Gastrocnemius medialis (tissue), 4 donors: Measurements from ENCODE around the gene NACA. TPM values are rescaled to one million over a fixed set of nuclear protein-coding genes. Genes with fewer than 3 reads are reported as not detected.

Experiments used
- ATAC-seq, 2 donors: fragments of 150-250 bp; one replicate each; pipeline ENCODE4 v1.9.1; 2016
- DNase-seq, 2 donors: peaks; one replicate each; pipeline ENCODE4 v3.0.0-alpha.2; 2019
- H3K27ac ChIP-seq, 4 donors: fragments of 200-600 bp; sonication (generic); 1 replicate in 1 of 4; 2 replicates in 3 of 4; pipeline ENCODE4 v1.5.1; 2016 to 2018; ENCODE audit warnings: mild to moderate bottlenecking in 2 of 4, moderate library complexity in 1 of 4
- H3K27me3 ChIP-seq, 3 donors: fragments of 200-600 bp; sonication (generic) in 2 of 3; 1 replicate in 1 of 3; 2 replicates in 2 of 3; pipeline versions ENCODE4 v1.5.1 to v1.6.0; 2016 to 2019; ENCODE audit warnings: mild to moderate bottlenecking in 1 of 3, moderate library complexity in 1 of 3
- H3K36me3 ChIP-seq, 2 donors: fragments of 200-600 bp; sonication (generic) in 1 of 2; one replicate each; pipeline ENCODE4 v1.5.1; 2017 to 2018
- H3K4me1 ChIP-seq, 2 donors: fragments of 200-600 bp; sonication (generic) in 1 of 2; one replicate each; pipeline ENCODE4 v1.5.1; 2016 to 2017; ENCODE audit warnings: mild to moderate bottlenecking in 2 of 2
- H3K4me3 ChIP-seq, 4 donors: fragments of 200-600 bp; sonication (generic) in 3 of 4; 1 replicate in 1 of 4; 2 replicates in 3 of 4; pipeline ENCODE4 v1.5.1; 2016 to 2019; ENCODE audit warnings: mild to moderate bottlenecking in 2 of 4
- H3K9me3 ChIP-seq, 3 donors: fragments of 200-600 bp; sonication (generic) in 2 of 3; 1 replicate in 1 of 3; 2 replicates in 2 of 3; pipeline ENCODE4 v1.5.1; 2016 to 2019
- CTCF ChIP-seq, 5 experiments: fragments of 450-650 bp in 3 of 5; fragments of 200-600 bp in 2 of 5; sonication (generic) in 2 of 5; IDR thresholded peaks in 4 of 5; conservative IDR thresholded peaks in 1 of 5; 1 replicate in 4 of 5; 2 replicates in 1 of 5; pipeline ENCODE4 v1.5.1; 2016 to 2019; ENCODE audit warnings: antibody characterized with exemption in 5 of 5, mild to moderate bottlenecking in 3 of 5, moderate library complexity in 3 of 5
- POLR2A ChIP-seq, 2 donors: fragments of 450-650 bp; IDR thresholded peaks; one replicate each; pipeline ENCODE4 v1.6.1; 2017; ENCODE audit warnings: antibody characterized with exemption in 2 of 2, mild to moderate bottlenecking in 2 of 2, moderate library complexity in 2 of 2
- in situ Hi-C, 4 donors: fragments of 200-750 bp; cut with MboI; loops; one replicate each; pipeline versions ENCODE4 v1.15.0 to v1.8.0; 2017; ENCODE audit warnings: low sequenced_read_pairs in 4 of 4
- intact Hi-C: fragments of 100-400 bp; cut with DNase I; formaldehyde crosslinking; loops from one replicate; pipeline ENCODE4 v1.15.1; 2023; ENCODE audit warnings: low total_unique reads
- total RNA-seq, 4 donors: library from RNA; depleted of rRNA; stranded (reverse); fragments of >200 nt; gene quantifications; one replicate each; pipeline versions ENCODE4 v1.1.0 to v1.2.3, GENCODE V29; 2016

The NACA gene
- total RNA-seq, 4 donors from 2014 or later: 225 to 438 (median 398) TPM

DNA sequence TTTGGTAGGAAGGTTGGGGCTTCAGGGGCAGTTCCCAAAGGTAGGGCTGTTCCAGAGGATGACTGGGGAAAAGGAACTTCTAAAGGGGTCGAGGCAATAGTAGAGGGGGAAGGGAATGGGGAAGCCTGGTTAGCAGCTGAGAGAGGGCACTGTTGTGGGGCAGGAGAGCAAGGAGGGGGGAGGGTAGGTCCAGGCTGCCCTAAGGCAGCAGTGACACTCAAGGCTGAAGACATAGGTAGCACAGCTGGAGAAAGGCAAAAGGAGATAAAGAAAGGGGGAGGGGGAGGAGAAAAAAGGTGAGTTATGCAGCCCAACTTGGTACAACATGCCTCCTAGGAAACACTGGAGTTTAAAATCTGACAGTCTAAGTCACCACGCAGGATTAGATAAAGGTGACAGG lies 3.9 kb downstream of the NACA start:
- intact Hi-C loops (loop anchor here (1.0 to 10.0 kb wide), 2 partner anchors 8 to 996 kb away; partner anchors contain the start of genes CD63 and RDH5), in situ Hi-C loops (loop anchor here in 2 of 4 donors (10.0 kb wide), 2 partner anchors 76 to 86 kb away; partner anchors contain the start of genes ATP5F1B (in 1 of the 2) and BAZ2A (in 1 of the 2))
- Histone ChIP-seq H3K36me3 (peaks cover 0 to 38% of the 10 kb centered on the region in 2 donors), H3K27me3 (no peaks in the 10 kb centered on the region), H3K4me3 (peak overlapping the region; percentile 18 to 99 (median 56)), H3K4me1 (peaks cover 73 to 79% of the 10 kb centered on the region in 2 donors), H3K27ac (peak overlapping the region; percentile 95 to 98 (median 96)), H3K9me3 (no peaks in the 10 kb centered on the region)
- ATAC-seq (no peak), DNase-seq (no peak)
- no peak for TF ChIP-seq POLR2A (IDR thresholded peaks at IDR 0.05)
- no peak for TF ChIP-seq CTCF (IDR thresholded peaks at IDR 0.05 in 4 of 5, conservative IDR thresholded peaks at IDR 0.05 in 1 of 5)

- ATAC-seq (no peak), DNase-seq (no peak)
- no peaks in the 10 kb centered on the region for H3K9me3 ChIP-seq
- H3K36me3 ChIP-seq: peaks cover 0 to 43% of the 10 kb centered on the region in 2 donors
- in situ Hi-C loops: loop anchor here in 2 of 4 donors (10.0 kb wide), 2 partner anchors 76 to 86 kb away; partner anchors contain the start of genes ATP5F1B (in 1 of the 2) and BAZ2A (in 1 of the 2)
- intact Hi-C loops: loop anchor here (1.0 to 10.0 kb wide), 2 partner anchors 7 to 996 kb away; partner anchors contain the start of genes CD63 and RDH5
- peak overlapping the region in 1 of 4 donors; percentile 18 for H3K4me3 ChIP-seq
- peaks cover 77 to 80% of the 10 kb centered on the region in 2 donors for H3K4me1 ChIP-seq
- no peaks in the 10 kb centered on the region for H3K27me3 ChIP-seq
- TF ChIP-seq CTCF (IDR thresholded peaks at IDR 0.05 in 4 of 5, conservative IDR thresholded peaks at IDR 0.05 in 1 of 5) (no peak), POLR2A (IDR thresholded peaks at IDR 0.05) (no peak)
- H3K27ac ChIP-seq: peak overlapping the region; percentile 95 to 98 (median 96)
Observed at GRCh38 chr12:56720731-56721151, 4.4 kb downstream of the NACA start.

DNA sequence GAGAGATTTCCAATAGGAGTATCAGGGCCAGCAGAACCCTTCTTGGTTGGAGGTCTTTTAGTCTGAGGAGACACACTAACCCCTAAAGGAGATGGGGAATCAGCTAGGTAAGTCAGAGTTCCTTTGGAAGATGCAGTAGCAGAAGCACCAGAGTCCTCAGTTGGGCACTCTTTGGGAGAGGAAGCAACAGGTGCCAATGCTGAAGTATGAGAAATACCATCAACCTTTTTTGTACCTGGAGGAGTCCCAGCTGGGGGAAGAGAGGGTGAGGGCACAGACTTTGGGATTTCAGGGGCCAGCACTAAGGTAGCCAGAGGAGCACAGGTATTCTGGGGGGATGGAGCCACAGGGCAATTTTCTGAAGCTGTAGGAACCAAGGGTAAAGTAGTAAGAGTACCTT lies 6.0 kb downstream of the NACA start:
- Histone ChIP-seq H3K36me3 (peaks cover 0 to 54% of the 10 kb centered on the region in 2 donors), H3K4me1 (peaks cover 94% of the 10 kb centered on the region in 2 donors), H3K27me3 (no peaks in the 10 kb centered on the region), H3K4me3 (no peak overlapping the region), H3K27ac (peak overlapping the region; percentile 95 to 98 (median 96)), H3K9me3 (no peaks in the 10 kb centered on the region)
- DNase-seq: no peak
- intact Hi-C loops: no loop called here
- ATAC-seq: no peak
- TF ChIP-seq CTCF (IDR thresholded peaks at IDR 0.05 in 4 of 5, conservative IDR thresholded peaks at IDR 0.05 in 1 of 5) (no peak), POLR2A (IDR thresholded peaks at IDR 0.05) (no peak)
- in situ Hi-C loops: no loop called here

DNA sequence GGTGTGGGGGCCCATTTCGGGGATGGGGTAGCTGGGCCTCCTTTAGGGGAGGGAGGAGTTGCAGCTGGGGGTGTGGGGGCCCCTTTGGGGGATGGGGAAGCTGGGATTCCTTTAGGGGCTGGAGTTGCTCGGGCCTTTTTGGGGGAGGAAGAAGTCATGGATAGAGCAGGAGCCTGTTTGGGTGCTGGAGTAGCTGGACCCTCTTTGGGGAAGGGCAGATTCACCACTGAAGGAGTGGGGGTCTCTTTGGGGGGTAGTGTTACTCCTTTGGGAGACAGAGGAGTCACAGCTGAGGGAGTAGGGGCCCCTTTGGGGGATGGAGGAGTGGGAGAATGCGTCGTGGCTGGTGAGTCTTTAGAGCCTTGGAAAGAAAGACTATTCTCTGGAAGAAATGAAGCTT lies 6.5 kb downstream of the NACA start:
- DNase-seq (no peak), ATAC-seq (no peak)
- peak overlapping the region; percentile 95 to 98 (median 96) for H3K27ac ChIP-seq
- H3K4me3 ChIP-seq: no peak overlapping the region
- in situ Hi-C loops: no loop called here
- intact Hi-C loops: no loop called here
- H3K36me3 ChIP-seq: peaks cover 0 to 59% of the 10 kb centered on the region in 2 donors
- peaks cover 97 to 99% of the 10 kb centered on the region in 2 donors for H3K4me1 ChIP-seq
- TF ChIP-seq POLR2A (IDR thresholded peaks at IDR 0.05) (no peak), CTCF (IDR thresholded peaks at IDR 0.05 in 4 of 5, conservative IDR thresholded peaks at IDR 0.05 in 1 of 5) (no peak)
- no peaks in the 10 kb centered on the region for H3K27me3 ChIP-seq
- H3K9me3 ChIP-seq: no peaks in the 10 kb centered on the region
